Cortex of kidney (tissue), 1 donor: ENCODE results near the gene CACNG1.
"Not testable (repeated sequence)": the region's sequence is repeated elsewhere in the genome, so short reads cannot be mapped to it uniquely, and the experiment has no call there.

Source experiments
- DNase-seq: peaks from one replicate; lab custom pipeline; 2025; lab: John Stamatoyannopoulos, UW

CACNG1 gene

DNA sequence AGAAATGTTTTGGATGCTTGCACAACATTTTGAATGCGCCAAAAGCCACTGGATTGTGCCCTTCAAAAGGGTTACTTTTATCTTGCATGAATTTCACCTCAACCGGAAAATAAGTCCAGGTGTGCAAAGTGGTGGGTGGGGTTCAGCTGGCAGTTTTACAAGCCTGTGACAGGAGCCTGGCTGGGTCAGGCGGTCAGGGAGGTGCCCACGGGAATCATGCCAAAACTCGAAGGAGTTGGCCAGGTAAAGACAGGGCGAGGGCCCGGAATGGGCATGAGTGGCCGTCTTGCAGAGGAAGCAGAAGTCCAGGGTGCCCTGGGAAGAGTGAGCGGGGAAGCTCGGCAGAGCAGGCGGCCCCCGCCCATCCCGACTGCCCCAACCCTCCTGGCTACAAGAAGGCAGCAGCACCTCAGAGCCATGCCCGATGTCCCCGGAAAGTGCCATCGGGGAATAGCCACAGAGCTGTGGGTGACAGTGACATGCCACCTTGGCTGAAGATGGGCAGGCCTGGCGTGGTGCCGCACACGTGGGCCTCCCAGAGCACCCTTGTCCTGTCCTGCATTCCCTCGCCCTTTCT, 19.1 kb upstream of the CACNG1 start:
- DNase-seq: no peak

DNA sequence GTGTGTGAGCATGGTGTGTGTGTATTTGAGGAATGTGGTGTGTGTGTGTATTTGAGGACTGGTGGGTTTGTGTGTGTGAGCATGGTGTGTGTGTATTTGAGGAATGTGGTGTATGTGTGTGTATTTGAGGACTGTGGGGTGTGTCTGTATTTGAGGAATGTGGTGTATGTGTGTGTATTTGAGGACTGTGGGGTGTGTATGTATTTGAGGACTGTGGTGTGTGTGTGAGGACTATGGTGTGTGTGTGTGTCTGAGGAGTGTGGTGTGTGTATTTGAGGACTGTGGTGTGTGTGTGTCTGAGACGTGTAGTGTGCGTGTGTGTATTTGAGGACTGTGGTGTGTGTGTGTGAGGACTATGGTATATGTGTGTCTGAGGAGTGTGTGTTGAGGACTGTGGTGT, 18.0 kb upstream of the CACNG1 start:
- DNase-seq: no peak

DNA sequence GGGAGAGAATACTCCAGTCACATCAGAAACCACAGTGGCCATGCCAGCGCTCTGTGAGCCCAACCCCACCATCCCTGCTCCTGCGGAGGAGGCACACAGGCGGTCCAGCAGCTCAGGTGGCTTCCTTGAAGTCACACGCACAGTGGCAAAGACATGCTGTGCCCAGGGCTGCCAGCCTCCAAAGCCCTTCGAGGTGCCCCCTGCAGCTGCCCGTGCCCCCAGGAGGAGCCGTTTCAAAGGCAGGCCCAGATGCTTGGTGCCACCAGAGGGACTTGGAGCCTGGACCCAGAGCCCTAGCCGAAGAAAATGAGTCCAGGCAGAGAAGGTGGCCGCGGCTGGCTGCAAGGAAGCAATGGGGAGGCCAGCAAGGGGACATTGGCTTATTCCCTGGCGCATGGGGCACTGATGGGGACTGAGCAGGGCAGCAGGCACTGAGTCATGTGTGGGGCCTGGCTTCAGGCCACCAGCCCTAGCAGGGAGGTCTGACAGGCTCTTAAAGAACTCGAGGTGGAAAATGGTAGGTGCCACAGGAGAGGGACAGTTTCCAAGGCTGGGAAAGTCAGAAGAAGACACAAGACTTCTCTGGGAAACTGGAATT, 17.2 kb upstream of the CACNG1 start:
- DNase-seq: no peak

DNA sequence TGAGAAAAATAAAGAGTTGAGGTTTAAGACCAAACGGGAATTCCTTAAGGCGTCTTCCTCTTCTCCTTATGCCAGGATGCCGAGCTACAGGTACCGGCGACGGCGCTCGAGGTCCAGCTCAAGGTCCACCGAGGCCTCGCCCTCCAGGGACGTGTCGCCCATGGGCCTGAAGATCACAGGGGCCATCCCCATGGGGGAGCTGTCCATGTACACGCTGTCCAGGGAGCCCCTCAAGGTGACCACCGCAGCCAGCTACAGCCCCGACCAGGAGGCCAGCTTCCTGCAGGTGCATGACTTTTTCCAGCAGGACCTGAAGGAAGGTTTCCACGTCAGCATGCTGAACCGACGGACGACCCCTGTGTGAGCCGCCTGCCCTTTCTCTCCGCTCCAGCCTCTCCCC, 13.7 kb upstream of the CACNG1 start:
- DNase-seq: no peak

DNA sequence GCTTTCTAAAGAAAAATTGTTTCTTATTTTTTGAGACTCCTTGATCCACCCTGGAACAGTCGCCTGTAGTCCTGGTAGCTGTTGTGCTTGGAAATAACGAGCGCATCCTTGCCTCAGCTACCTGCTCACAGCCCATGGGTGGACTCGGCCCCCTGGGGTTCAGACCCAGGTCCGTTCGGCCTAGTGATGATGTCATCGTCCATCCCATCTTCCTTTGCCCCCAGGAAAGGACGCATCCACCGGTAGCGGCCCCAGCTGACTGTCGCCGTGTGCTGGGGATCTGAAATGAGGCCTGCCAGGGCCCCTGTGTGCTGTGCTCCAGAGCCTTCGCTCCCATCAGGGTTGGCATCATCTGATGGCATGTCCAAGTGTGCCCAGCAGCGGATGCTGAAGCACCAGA, 12.0 kb upstream of the CACNG1 start:
- DNase-seq: no peak

DNA sequence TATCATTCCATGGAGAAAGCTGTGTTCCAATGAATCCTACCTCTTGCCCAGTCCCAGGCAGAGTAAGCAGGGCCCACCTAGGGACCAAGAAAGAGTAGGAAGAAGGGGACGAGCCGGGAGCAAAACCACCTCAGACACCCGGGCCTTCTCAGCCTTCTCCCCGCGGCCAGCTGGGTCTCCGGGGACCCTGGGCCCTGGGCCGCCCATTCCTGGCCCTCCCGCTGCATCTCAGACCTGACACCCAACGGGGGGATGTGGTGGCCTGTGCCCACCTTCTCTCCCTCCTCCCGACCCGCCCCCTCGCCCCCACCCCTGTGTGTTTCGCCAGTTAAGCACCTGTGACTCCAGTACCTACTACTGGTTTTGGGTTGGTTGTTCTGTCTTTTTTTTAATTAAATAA, 11.4 kb upstream of the CACNG1 start:
- DNase-seq: no peak

DNA sequence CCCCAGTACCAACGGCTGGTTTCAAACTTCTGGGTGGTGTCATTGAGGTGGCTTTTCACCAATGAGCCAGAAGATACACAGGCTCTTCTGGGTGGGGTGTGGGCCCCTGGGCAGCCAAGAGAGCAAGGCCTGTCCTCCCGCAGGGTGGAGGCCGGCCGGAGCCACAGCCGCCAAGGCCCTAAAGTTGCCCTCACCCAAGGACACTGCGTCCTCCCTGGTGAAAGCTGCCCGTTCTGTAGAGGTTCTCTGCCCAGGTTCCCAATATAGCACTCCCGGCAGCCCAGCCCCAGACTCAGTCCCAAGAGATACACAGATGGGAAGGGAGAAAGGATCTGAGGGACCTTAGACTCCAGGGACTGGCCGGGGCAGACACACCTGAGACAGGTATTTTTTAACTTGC, 10.7 kb upstream of the CACNG1 start:
- no peak for DNase-seq

DNA sequence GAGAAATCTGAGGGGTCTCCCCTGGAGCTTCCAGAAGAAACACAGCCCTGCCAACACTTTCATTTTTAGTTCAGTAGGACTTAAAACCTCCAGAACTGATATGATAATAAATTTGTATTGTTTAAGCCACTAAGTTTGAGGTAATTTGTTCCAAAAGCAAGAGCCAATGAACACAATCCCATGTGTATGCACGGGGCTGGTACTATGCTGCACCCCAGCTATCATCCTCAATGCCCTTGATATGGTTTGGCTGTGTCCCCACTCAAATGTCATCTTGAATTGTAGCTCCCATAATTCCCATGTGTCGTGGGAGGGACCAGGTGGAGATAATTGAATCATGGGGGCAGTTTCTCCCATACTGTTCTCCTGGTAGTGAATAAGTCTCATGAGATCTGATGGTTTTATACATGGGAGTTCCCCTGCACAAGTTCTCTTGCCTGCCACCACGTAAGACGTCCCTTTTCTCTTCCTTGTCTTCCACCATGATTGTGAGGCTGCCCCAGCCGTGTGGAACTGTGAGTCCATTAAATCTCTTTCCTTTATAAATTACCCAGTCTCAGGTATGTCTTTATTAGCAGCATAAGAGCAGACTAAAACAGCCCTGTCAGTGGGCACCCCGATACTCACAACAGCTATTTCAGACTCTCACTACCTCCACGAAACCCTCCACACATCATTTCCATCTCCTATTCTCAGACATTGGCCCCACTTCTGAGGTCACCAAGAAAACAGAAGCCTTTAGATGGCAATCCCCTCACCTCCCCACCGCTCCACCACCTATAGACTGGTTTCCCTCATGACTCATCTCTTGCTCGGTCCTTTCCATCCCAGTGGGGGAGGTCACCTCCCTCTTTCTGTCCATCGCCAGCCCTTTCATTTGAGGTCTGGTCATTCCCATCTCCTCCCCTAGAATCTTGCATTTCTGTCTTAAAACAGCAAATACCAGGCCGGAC, 8.9 kb upstream of the CACNG1 start:
- no peak for DNase-seq

DNA sequence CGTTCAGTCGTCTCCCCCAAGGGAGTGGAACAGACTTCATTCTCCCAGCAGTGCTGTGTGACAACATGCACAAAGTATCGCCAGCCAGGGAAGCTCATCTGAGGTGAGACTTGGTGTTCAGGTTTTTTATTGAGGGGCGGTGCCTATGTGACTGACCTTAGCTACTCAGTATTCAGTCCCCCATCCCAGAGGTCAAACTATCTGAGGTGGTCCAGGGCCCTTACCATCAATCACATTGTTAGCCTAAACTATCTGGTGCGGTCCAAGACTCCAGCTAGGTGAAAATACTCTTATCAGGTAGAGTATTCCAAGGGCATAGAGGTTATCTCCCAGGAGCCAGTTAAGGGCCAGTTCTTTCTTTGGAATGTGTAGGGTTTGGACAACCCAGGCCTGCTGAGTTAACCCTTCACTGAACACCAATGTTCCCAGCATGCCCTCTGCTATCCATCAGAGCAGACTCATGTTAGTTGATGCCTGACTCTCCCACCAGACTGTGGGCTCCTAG, 5.4 kb upstream of the CACNG1 start:
- DNase-seq: no peak

DNA sequence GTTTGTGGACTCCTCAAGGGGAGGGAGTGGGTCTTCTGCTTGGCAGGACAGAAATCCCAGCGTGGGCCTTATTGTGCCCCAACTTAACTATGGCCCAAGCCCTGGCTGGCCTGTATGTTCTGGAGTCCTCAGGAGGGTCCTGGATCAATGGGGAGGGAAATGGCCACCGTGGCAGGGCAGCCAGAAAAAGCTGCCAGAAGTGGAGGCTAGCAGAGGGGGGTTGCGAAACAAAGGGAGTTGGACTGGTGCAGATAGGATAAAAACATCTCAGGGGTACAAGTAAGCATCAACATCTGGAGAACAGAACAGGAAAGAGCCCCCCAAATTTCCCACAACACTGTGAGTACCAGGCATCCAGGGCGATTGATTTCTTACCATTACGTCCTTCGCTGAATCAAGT, 3.7 kb upstream of the CACNG1 start:
- no peak for DNase-seq

DNA sequence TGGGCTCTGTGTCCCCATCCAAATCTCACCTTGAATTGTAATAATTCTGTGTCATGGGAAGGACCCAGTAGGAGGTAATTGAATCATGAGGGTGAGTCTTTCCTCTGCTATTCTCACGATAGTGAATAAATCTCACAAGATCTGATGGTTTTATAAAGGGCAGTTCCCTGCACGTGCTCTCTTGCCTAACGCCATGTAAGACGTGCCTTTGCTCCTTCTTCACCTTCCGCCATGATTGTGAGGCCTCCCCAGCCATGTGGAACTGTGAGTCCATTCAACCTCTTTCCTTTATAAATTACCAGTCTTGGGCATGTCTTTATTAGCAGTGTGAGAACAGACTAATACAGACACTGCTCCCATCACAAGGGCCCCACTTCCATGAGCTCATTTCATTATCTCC, 3.2 kb upstream of the CACNG1 start:
- DNase-seq: not testable (repeated sequence)

DNA sequence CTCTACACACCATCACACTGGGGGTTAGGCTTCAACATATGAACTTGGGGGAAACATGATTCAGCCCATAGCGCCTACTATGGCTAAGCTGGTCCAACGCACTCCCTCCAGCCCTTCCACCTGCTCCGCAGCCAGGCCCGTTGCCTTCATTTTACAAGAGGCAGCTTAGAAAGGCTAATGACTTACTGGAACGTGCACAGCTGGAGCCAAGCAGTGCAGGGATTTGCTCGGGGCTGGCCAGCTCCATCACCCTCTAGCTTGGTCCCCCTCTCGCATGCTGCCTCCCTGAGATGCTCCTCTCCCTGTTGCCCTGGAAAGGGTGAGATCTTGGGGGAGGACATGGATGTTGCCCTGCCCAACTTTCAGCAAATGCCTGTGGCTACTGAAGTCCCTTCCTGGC, 2.8 kb upstream of the CACNG1 start:
- DNase-seq: no peak

DNA sequence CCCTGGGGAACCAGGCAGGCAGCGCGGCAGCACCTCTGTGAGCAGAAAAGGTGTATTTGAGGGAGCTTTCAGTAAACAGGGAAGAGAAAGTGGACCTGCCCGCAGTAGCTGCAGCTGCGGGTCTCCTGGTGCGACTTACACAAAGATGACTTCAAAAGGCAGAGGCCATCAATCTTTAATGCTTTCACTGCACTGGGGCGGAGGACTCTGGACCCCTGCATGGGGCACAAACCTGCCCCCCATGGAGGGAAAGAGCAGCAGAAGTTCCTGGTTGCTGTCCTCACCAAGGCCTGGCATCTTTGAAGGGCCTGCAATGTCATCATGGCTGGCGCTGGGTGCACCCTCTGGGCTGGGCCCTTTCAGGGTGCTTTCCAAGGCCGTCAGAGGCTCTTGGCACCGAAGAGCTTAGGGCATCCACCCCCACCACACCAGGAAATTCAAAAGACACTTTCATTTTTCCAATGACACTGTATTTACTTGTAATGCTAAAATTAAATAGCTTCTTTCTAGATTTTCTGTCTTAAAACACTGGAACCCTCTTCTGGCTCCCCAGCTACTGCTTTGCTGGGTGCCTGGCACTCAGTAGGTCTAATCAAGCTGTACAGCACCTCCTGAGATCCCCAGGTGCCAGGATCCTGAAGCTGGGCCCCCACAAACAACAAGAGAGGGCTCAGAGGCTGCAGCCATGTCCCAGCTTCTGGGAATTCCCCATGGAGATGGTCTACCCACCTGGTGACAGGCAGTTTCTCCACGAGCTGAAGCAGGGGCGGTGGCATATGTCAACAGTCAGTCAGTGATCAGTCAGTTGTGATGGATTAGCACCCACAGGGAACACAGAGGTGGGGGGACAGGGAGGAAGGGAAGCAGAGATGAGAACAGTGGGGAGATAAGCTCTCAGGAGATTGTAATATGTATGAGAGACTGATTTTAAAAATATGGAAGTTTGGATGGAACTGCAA, 2.1 kb upstream of the CACNG1 start:
- no peak for DNase-seq

DNA sequence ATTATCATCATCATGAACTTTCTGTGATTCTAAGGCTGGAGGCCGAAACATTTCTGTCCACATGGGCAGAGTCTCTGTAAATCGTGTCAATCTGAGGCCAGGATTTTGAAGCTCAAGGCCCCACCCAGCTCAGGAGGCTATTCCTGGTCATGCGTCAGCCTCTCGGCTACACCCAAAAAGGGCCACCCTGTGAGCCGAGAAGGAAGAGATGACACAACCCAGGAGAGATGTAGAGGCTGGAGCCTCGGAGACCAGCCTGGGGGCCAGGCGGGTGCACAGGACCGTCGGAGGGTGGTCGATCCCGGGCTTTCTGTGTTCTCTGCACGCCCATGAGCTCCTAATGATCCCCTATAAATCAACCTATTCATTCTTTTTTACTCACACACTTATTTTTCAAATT, 1.1 kb upstream of the CACNG1 start:
- no peak for DNase-seq

DNA sequence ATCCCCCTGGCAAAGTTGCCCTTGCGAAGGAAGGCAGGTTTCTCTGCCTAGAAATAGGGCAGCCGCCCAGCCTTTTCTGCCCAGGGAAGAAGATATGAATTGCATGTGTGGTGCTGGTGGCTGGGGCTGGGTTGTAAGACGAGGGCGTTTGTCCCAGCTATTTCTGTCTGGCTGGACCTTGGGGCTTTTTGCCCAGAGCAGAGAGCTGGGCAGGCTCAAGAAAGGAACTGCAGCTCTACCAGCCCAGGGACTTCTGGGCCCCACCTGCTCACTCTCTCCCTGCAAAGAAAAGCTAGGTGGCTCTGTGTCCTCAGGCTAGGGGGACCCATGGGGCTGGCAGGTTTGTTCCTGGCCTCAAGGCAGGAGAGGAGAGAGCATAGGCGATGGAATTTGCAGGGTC, 586 bp downstream of the CACNG1 start:
- DNase-seq: no peak

DNA sequence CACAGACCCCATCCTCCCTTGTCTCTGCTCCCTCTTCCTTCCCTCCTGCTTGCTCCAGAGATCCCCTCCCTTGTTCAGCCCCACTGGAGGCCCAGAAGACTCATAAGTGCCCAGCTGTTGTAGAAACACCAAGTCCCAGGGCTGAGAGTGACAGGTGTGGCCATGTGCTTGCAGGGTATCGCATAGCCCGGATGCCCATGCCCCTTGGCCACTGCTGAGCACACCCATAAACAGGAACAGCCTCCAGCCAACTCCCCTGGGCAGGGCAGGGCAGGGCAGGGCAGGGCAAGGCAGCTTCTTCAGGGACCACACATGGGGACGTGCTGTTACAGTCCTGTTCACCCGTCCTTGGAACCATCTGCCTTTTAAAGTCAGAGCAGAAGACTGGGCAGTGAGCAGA, 2.0 kb downstream of the CACNG1 start:
- DNase-seq: no peak

DNA sequence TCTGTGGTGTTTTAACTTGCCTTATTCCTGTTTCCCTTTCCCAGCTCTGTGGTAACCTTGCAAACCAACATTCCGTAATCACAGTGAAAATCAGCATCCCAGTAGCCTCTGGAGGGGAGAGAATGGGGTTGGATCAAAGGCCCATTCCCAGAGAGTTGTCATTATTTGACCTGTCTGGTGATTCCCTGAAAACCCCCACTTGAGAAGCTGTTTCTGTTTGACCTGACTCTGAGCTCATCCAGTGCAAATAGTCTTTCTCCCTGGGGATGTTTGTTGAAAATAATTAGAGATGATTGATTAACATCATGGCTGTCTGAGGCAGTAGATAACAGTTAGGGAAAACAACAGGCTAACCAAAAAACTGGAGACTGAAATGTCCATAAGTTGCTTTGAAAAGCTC, 3.0 kb downstream of the CACNG1 start:
- DNase-seq: no peak

DNA sequence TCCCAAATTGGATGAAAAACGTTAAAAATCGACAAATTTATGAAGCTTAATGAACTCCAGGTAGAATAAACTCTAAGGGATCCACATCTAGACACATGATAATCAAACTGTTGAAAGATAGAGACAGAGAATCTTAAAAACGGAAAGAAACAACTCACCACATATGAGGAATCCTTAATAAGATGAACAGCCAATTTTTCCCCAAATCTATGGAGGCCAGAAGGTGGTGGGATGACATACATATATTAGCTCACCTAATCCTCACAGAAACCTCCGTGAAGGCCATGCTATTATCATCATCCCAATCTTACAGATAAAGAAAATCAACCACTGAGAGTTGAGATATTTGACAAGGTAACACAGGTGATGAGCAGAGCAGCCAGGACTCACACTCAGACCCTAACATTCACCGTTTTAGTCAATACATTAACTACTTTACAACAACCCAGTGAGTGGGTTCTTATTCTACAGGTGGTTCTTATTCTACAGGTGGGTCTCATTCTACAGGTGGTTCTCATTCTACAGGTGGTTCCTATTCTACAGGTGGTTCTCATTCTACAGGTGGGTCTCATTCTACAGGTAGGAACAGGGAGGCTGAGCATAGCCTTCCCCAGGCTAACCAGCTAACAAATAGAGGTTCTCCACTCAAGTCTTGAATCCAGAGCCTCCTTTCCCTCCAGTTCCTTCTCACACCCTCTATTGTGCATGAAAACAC, 4.8 kb downstream of the CACNG1 start:
- no peak for DNase-seq

DNA sequence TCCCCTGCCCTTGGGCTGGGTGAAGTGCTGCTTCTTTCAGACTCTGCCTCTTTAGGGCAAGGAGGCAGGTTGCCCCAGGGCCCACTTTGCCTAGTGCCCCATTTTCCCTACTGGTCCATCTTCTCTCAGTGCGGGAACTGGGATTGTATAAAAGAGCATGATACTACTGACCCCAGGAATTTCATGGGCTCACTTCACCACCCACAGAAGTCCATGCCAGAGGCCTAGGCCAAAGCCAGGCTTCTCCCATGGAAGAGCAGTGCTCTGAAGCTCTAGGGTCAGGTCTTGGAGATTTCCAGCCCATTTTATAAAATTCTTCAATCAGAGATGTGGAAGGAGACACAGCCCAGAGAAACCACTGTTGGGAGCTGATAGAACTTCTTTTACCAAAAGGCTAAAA, 5.7 kb downstream of the CACNG1 start:
- no peak for DNase-seq

DNA sequence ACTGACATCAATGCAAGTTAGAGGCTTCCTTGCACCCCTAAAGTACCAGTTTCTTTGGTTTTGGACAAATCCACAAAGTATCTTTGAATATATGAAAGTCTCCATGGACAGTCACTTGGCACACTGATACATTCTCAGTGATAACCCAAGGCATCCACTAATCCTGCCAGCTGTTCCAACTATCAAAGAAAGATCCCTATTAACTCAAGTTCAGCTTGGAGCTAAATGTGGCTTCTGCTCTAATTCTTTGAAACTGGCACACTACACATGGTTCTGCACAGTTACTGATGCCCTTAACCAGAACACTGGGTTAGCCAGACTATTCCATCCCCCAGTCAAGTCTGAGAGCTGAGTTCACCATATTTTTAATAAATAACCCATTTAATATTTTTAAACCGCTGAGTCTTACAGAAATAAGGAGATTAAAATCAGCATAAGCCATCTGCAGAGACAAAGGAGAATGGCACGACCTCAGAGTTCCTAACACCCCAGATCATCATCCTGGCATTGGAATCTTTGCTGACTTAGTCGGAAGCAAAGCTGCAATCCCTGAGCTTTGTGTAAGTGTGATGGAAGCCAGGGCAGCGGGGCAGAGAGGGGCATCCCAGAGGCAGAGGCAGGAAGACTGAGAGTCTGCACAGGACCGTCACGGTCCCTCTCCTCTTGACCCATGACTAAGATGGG, 6.3 kb downstream of the CACNG1 start:
- DNase-seq: no peak

DNA sequence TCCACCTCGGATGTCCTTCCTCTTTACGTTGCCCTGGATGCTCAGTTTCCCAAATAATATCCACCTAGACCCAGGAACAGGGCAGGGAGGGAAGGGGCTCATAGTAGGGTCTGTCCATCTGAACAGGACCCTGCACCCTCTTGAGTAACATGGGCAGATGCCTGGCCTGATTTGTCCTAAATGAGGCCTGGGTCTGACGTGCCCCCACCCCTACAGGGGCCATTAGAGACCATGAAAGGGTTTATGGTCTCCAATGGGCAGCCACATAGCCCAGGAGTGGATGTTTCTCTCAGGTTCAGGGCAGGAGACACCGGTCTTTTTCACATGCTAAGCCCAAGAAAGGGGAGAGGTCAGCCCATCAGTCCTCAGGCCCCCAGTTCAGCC, 6.8 kb downstream of the CACNG1 start:
- DNase-seq: no peak
